ENCODE results near the gene TMEM161A.
"Not testable (repeated sequence)": the region's sequence is repeated elsewhere in the genome, so short reads cannot be mapped to it uniquely, and the experiment has no call there.

TMEM161A gene

GRCh38 chr19:19120308-19121231, 17.7 kb downstream of the TMEM161A start:
- peak; percentile 67 for DNase-seq

- DNase-seq, result no peak
These were observed 18.7 kb downstream of the TMEM161A start for GRCh38 chr19:19119325-19120237.

- DNase-seq, result peak; percentile 70
These were observed 22.3 kb downstream of the TMEM161A start for GRCh38 chr19:19115954-19116353.

GRCh38 chr19:19113040-19113626, 25.1 kb downstream of the TMEM161A start:
- DNase-seq, result no peak

GRCh38 chr19:19111967-19112580, 26.2 kb downstream of the TMEM161A start:
- DNase-seq, result no peak

- DNase-seq, result no peak
These were observed 27.0 kb downstream of the TMEM161A start for GRCh38 chr19:19111136-19111835.

- DNase-seq, result peak; percentile 35
These were observed 27.7 kb downstream of the TMEM161A start for GRCh38 chr19:19110410-19111135.

GRCh38 chr19:19109601-19110000, 28.7 kb downstream of the TMEM161A start:
- no peak for DNase-seq

GRCh38 chr19:19107654-19108053, 30.6 kb downstream of the TMEM161A start:
- no peak for DNase-seq

- DNase-seq, result not testable (repeated sequence)
These were observed 31.3 kb downstream of the TMEM161A start for GRCh38 chr19:19106938-19107337.

- no peak for DNase-seq
These were observed 32.2 kb downstream of the TMEM161A start for GRCh38 chr19:19106056-19106551.

- peak; percentile 17 for DNase-seq
These were observed 32.8 kb downstream of the TMEM161A start for GRCh38 chr19:19105365-19106055.

GRCh38 chr19:19103167-19103566, 35.1 kb downstream of the TMEM161A start:
- DNase-seq, result no peak

- not testable (repeated sequence) for DNase-seq
These were observed 35.7 kb downstream of the TMEM161A start for GRCh38 chr19:19102566-19102965.

GRCh38 chr19:19101540-19101939, 36.7 kb downstream of the TMEM161A start:
- no peak for DNase-seq

GRCh38 chr19:19098703-19099632, 39.3 kb downstream of the TMEM161A start:
- no peak for DNase-seq

GRCh38 chr19:19098084-19098702, 40.1 kb downstream of the TMEM161A start:
- no peak for DNase-seq

Data from activated CD4-positive, alpha-beta T cell treated with anti-CD3 and anti-CD28 coated beads for 48 hours (primary cell).